ENCODE results near the gene DES.

DNA sequence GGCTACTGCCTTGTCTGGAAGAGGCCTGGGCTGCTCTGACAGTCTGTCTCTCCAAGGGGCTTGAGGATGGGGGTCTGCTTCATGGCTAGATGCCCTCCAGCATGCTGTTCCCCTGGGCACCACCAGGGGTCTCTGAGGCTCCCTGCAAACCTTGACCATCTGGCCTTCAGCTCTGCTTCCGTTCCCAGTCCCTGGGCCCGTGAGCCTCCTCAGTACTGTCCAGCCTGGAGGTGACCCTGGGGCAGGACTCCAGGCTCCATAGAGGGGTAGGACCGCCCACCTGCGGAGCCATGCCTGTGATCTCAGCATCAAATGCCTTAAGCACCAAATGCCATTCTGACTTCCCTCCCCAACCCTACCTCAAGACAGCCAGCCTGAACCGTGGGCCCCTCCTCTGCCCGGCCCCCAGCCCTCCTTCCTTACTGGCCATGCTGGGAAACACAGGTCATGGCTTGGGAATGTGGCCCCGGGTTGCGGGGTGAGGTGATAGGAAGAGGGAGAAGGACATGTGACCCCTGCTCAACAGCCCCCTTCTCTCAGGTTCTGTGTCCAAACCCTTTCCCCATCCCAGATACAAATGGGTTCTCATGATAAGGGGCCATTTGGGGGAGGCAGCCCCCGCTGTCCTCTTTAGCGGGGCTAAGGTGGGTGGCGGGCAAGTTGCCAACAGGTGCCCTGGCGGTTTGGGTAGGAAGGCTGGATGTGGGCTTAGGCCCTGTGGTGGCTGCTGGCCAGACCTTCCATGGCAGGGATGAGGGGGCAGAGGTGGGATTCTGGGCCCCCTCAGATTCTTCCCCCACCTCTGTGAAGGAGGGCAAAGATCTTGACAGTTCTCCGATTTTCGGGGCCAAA lies 41.5 kb downstream of the DES start:
- TF ChIP-seq POLR2A (IDR thresholded peaks at IDR 0.05): no peak
- TF ChIP-seq, protein P1, sequence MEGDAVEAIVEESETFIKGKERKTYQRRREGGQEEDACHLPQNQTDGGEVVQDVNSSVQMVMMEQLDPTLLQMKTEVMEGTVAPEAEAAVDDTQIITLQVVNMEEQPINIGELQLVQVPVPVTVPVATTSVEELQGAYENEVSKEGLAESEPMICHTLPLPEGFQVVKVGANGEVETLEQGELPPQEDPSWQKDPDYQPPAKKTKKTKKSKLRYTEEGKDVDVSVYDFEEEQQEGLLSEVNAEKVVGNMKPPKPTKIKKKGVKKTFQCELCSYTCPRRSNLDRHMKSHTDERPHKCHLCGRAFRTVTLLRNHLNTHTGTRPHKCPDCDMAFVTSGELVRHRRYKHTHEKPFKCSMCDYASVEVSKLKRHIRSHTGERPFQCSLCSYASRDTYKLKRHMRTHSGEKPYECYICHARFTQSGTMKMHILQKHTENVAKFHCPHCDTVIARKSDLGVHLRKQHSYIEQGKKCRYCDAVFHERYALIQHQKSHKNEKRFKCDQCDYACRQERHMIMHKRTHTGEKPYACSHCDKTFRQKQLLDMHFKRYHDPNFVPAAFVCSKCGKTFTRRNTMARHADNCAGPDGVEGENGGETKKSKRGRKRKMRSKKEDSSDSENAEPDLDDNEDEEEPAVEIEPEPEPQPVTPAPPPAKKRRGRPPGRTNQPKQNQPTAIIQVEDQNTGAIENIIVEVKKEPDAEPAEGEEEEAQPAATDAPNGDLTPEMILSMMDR (IDR thresholded peaks at IDR 0.05 in 4 of 5, conservative IDR thresholded peaks at IDR 0.05 in 1 of 5): peak; percentile 87 to 96 (median 90)

Data from gastrocnemius medialis (tissue), 4 donors.